Ramos (cell line): ENCODE results near the gene FNDC5.

Experiments used
- in situ Hi-C: fragments of 300-500 bp; cut with MboI; formaldehyde crosslinking; loops from one replicate; pipeline ENCODE4 v1.14.3; 2022; ENCODE audit warnings: low sequenced_read_pairs; ENCODE audit not compliant: unreplicated experiment

The FNDC5 gene

DNA sequence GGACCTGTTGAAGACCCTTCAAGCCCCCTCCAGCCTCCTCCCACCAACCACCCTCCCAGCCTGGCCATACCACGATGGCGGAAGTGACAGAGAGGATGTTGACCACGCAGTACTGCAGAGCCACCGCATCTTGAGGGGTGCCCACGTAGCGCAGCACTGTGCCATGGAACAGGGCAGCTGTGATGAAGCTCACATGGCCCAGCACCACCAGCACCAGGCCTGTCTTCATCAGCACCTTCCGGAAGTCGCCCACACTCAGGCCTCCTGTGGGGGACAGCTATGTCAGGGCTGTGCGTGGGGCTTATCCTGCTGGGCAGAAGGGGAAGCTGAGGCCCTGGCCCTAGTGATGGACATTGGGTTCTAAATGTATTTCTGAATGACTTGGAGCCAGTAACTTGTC, 27.3 kb upstream of the FNDC5 start:
- in situ Hi-C loops, result no loop called here

DNA sequence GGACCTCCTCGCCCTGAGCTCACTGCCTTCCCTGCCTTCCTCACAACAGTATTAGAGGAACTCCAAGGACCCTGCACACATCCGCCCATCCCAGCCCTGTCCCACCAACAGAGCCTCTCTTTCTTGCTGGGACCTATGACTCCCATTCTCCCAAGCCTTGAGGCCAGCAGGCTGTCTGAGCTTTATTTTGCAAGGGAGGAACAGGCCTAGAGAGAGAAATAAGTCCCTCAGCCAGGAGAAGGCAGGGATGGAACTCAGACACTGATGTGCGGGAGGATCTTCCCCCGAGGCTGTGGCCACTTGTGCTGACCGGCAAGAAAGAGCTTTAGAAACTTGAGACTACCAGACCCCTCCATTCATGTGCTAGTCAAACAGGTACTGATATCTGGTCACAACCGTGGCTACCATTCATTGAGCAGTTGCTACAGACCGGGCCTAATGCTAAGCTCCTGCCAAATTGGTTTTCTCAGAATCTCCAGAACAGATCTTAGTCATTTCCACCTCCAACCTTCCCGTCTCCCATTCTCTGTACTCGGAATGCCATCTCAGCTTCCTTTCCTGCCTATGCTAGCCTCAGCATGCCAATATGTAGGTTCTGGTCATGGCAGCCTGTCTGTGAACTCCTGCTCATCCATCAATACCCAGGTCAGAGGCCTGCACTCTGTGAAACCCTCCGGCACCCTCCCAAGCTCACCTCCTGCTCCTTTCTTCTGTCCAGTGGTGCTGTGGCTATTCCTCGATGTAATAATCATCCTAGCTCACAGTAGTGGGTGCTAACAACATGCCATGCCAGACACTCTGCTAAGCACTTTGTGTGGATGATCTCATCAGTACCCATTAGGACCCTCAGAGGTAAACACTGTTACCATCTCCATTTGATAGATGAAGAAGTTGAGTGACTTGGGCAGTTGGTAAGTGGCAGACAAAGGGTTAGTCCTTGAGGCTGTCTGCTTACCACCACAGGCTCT, 26.7 kb upstream of the FNDC5 start:
- in situ Hi-C loops, result no loop called here

DNA sequence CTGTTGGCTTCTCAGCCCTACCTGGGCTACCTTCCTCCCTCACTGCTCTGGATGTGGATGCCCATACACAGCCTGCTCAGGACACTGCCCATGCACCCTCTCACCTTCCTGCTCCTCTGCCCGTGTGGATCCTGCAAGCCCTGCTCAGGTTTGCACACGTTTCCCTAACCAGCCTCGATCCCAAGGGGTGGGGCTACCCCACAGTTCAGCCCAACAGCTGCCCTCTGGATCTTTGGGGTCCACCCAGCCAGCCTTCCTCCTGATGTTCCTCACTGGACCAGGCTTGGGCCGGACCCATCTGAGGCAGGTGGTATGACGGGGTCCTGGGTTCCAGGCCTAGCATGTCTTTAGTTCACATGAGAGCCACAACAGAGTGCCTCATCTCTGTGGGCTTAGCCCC, 25.7 kb upstream of the FNDC5 start:
- in situ Hi-C loops, result no loop called here

DNA sequence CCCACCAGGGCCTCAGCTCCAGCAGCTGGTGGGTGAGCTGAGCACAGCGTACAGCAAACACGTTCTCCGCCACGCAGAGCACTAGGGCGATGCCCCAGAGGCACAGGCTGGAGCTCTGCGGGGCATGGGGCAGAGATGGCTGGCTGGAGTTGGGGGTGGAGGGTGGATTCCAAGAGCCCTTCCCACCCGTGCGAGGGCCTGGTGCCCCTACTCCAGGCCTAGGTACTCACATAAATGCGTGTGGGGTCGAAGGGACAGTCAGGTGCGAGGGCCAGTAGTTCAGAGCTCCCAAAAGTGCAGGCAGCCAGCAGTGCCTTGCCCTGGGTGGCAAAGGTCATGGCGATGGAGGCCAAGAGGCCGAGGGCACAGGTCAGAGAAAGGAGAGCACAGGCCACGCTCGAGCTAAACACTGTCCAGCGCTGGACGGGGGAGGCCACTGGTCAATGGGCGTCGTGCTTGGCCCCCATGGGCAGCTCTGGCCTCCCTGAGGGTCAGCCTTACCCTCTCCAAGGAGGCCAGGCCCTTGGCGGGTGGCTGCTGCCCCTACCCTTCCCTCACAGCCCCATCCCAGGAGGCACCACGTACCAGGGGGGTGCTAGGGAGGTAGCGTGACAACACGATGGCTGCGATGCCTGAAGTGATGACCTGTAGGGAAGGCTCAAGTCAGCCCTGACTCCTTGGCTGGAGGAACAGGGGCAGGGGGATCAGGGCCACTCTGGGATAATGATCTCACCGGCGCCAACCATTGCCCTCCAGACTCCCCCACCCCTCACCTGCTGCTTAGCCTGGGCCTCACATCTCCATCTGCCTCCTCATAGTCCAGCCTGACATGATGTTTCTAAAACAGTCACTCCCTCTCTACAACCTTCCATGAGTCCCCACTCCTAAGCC, 24.9 kb upstream of the FNDC5 start:
- in situ Hi-C loops, result no loop called here

DNA sequence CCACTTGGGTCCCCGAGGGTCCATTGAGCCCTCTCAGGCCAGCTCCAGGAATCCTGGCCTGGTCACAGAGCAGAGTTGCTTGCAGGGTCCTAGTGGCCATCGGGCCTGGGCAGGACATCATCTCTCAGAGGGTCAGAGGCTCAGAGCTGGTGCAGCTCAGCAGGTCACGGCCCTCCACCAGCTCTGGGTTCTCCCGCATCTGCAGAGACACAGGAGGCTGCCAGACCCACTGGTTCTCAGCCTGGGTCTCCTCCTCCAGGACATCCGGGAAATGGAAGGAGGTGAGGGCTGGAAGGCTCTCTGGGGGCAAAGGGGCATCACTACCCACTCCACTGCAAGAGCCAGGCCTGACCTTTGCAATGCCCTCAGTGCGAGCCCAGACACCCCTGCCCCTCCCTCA, 24.0 kb upstream of the FNDC5 start:
- in situ Hi-C loops, result no loop called here

DNA sequence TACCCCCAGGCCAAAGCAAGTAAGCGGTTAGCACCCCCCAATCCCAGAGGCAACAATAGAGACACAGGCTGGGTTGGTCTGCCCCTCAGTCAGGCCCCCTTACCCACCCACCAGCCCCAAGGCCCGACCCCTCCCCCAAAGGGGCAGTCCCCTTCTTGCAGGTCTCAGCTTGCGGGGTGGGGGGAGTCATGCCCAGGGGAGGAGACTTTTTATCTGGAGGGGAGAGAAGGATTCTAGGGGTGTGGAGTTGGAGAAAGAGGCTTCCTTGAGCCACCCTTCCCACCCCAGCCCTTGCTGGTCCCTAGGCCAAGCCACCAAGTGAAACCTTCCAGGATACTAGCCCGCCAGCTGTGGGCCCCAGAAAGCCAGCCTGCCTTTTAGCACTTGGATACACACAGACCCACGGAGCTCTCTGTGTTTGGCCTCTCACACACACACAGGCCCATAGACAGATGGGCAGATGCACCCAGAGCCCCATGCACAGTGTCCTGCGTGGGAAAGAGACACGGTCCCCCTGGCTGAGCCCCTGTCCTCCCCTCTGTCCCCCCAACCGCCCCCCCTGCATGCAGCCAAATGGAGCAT, 23.4 kb upstream of the FNDC5 start:
- in situ Hi-C loops, result no loop called here

DNA sequence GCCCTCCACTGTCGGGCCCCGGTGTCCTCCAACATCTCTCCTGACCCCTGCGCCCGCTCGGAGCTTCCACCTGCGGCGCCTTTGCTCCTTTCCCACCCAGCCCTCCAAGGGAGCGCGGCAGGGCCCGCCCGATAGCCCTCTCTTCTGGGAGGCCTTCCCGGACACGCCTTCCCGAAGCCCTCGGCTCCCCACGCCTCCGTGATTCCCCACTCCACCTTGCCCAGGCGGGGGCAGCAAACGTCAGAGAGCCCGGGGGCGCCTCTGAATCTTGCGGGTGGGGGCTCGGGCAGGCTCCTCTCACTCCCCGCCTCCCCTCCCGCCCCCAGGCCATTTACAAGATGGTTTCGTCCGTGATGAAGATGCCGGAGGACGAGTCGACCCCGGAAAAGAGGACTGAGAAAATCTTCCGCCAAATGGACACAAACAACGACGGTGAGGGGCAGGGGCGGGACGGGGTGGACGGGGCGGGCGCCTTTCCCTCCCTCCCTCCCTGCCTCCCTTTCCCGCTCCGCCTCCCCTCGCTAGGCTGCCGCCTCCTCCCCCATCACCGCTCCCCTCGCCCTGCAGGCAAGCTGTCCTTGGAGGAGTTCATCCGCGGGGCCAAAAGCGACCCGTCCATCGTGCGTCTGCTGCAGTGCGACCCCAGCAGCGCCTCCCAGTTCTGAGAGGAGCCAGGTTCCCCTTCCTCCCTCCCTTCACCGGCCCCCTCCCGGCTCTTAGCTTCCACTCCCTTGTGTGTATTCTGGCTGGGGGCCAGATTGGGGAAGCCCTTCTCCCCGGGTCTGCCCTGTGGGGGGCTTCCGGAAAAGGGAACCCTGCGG, 22.7 kb upstream of the FNDC5 start:
- in situ Hi-C loops, result no loop called here

DNA sequence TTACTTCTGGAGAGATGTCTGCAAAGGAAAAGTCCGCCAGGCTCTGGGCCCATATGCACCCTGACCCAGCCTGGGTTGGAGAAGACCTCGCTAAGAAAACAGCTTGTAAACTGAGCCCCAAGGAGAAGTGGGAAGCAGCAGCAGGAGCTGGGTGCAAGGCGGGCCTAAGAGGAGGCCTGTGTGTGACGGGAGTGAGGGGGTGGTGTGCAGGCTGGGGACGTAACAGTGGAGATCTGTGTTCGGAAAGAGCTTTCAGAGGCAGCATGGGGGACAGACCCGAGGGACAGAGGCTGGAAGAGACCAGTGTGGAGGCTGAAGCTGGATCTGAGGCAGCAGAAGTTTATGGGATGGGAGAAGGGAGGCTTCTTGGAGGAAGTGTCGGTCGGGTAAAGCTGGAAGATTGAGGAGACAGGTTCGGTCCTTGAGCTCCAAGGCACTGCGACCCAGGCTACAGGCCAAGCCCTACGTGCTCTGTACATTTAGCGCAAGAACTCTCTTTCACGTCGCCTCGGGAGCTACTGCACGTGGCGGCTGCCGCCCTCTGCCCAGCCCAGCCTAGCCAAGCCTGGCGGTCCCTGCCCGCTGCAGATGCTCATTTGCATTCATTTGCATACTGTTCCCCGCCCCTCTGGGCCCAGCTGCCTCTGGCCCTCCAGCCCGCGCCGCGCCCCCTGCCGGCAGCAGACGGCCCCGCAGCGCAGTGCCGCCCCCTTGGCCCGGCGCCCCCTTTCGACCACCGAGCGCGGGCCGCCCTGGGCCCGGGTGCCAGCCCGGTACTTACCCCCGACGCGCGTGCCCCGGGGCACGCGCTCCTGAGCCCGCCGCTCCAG, 21.9 kb upstream of the FNDC5 start:
- in situ Hi-C loops, result no loop called here

DNA sequence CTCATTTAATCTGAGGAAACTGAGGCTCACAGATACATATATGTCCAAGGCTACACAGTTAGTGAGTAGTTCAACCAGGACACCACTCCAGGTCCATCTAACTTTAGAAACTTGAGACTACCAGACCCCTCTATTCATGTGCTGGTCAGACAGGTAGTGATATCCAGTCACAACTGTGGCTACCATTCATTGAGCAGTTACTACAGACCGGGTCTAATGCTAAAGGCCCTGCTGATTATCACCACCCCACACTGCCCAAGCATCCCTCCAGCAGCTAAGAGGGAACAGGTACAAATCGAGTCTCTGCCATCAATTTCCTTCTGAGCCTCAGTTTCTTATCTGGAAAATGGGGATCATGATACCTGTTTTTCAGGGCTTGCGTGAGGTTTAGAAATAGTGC, 20.9 kb upstream of the FNDC5 start:
- in situ Hi-C loops, result no loop called here

DNA sequence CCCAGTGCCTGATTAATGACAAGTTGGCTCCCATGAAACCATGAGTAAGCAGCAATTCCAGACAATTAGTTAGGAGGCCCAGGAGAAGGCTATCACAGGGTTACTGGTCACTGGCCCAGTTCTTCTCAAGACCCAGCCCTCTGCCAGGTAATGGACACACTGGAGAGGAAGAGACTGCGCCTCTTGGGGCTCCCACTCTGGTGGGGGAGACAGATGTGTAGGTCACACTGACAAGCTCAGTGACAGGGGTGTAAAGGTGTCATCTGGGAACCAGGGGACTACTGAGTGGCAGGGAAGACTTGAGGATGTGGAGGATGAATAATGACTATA, 20.5 kb upstream of the FNDC5 start:
- in situ Hi-C loops, result no loop called here

DNA sequence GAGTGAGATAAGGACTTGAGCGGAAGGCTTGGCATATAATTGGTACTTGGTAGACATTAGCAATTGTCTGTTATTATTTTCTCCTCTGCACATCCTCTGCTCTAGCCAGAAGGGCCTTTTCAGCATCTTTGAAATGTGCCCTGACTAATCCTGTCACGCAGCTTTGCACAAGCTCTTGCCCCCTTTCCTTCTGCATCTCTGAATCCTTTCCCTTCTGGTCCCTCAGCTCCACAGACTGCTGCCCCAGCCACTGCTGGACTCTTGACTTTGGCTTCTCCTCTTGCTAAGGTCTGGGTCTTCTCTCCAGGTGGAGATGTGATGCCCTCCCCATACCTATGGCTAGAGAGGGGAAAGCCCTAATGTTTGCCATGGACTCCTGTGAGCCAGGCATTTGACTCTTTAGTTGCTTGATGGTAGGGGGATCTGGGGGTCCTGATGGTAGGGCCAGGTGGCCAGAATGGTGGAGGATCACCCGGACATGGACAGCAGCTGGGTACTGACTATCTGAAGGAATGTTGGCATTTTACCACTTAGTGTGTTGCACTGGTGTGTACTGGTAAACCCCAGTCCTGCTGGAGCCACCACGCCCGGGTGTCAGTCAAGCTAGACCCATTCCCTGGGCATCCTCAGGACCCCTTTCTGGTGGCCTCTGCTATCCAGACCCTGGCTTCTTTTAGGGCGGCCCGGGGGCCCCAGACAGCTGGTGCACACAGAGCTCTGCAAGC, 20.0 kb upstream of the FNDC5 start:
- in situ Hi-C loops, result no loop called here

DNA sequence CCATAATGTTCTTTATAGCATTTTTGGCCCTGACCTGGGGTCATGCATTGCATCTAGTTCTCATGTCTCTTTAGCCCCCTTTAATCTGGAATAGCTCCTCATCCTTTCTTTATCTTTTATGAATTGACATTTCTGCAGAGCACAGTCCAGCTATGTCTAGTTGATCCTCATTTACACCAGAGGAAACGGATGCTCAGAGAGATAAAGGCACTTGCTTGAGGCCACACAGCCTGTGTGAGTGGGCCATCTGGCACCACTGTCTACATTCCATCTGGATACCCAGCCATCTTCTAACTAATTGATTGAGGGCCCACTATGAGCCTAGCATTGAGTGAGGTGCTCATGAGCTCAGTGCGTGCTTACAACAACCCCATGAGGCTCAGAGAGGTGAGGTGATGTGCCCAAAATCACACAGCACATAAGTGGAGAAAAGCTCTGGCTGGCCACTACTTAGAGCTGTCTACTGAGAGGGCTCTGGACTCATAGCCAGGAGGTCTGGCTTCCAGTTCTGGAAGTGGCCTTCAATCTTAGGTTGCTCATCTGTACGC, 19.1 kb upstream of the FNDC5 start:
- in situ Hi-C loops, result no loop called here

DNA sequence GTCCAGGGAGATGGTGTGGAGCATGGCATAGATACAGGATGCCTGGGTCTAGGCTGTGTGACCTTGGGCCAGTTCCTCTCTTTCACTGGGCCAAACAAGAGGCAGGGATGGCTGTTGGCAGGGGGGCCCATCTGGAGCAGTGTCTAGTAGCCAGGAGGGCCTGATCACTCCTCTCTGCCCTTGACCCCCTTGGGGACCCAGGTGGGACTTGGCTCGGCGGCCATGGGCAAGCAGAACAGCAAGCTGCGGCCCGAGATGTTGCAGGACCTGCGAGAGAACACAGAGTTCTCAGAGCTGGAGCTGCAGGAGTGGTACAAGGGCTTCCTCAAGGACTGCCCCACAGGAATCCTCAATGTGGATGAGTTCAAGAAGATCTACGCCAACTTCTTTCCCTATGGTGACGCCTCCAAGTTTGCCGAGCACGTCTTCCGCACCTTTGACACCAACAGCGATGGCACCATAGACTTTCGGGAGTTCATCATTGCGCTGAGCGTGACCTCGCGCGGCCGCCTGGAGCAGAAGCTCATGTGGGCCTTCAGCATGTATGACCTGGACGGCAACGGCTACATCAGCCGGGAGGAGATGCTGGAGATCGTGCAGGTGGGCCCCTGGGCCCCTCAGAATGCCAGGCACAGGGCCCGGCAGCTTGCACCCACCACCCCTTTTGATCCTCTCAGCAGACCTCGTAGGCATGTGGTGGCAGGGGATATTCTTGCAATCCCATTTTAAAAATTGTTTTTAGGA, 18.1 kb upstream of the FNDC5 start:
- in situ Hi-C loops, result no loop called here

DNA sequence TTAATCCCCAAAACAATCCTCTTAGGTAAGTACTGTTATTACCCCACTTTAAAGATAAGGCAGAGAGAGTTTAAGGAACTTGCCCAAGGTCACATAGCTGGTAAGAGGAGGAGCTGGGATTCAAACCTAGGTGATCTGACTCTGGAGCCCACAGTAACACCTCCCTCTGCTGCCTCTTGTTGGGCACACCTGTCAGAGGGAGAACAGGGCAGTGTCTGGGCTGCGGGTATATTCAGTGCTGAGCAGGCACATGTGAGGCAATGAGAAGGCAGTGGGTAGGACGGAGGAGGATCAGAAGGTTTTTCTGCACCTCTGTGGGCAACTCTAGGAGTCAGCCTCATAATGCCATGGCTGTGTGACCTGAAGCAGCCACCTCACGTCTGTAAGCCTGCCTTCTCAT, 17.4 kb upstream of the FNDC5 start:
- in situ Hi-C loops, result no loop called here

DNA sequence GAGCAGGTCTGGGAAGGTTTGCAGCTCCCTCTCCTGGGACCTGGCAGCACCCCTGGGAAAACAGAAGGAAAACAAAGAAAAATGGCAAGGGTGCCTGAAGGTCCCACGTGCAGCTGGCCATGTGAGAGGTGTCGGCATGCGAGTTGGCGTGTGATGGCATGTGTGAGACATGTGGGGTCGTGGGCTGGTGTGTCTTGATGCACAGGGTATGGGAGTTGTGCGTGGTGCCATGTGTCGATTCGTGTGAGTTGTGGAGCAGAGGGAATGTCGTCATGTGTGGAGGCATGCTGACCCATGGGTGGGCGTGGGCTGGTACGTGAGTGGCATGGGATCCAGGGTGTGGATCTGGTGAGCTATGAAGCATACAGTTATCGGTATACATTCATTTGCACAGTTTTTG, 16.9 kb upstream of the FNDC5 start:
- in situ Hi-C loops, result no loop called here

DNA sequence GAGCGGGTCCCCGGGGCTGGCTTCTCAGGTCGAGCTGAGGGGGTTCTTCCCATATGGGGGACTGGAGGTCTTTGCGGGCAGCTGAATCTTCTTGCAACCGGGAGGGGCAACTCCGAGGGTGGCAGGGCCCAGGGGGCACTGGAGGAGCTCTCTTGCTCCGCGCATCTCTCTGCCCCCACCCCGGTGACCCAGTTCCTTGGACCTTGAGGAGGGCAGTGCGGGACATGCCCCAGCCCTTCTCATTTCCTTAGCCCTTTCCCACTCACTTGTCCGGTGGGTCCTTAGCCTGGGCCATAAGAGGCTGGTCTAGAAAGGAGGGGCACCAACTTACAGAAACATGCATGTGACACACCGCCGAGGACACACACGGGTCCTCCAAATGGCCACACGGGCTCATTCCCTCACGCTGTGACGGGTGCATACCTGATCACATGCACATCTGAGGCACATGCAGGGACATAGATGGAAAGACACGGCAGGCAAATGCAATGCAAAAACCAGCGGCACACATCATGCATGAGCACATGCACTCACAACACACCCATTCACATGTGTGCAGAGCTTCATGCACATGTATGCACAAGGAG, 16.2 kb upstream of the FNDC5 start:
- in situ Hi-C loops, result no loop called here
